ENCODE measurements around the gene LRRK1. TPM values are rescaled to one million over a fixed set of nuclear protein-coding genes. Genes with fewer than 3 reads are reported as not detected.

Gene LRRK1
- total and polyA plus RNA-seq, 2 of the 13 experiments (the other 11 are each of a cell fraction or from before 2014, with no cell fraction given) = 0.13 to 1.2 TPM

GRCh38 chr15:101006931-101007691, 88.0 kb downstream of the LRRK1 start (continued):
- TF ChIP-seq ZBTB40 (IDR thresholded peaks at IDR 0.05) (no peak), ZBTB40 (CRISPR knock-in tag; IDR thresholded peaks at IDR 0.05) (0 out of 2 replicates have a peak, but pooled peaks have one; percentile 33), NFYC (CRISPR knock-in tag; IDR thresholded peaks at IDR 0.05) (no peak), RFXAP (CRISPR knock-in tag; IDR thresholded peaks at IDR 0.05; ENCODE audit: borderline replicate concordance) (no peak), SNAI1 (CRISPR knock-in tag; IDR thresholded peaks at IDR 0.05; ENCODE audit: borderline replicate concordance) (no peak), ZNF510 (CRISPR knock-in tag; IDR thresholded peaks at IDR 0.05; ENCODE audit: low read depth) (no peak), ZBTB14 (CRISPR knock-in tag; IDR thresholded peaks at IDR 0.05) (no peak), ZNF224 (CRISPR knock-in tag; IDR thresholded peaks at IDR 0.05) (peak; percentile 34; the same call in 1 of the 2 replicates), ZNF124 (CRISPR knock-in tag; IDR thresholded peaks at IDR 0.05) (0 out of 2 replicates have a peak, but pooled peaks have one; percentile 21), SRF (IDR thresholded peaks at IDR 0.05; ENCODE audit: low read depth, low read length) (no peak), GZF1 (CRISPR knock-in tag; IDR thresholded peaks at IDR 0.05) (no peak), PRDM15 (CRISPR knock-in tag; IDR thresholded peaks at IDR 0.05) (no peak), ZNF350 (CRISPR knock-in tag; IDR thresholded peaks at IDR 0.05; ENCODE audit: borderline replicate concordance, low read depth) (no peak), TBX2 (CRISPR knock-in tag; IDR thresholded peaks at IDR 0.05; ENCODE audit: borderline replicate concordance) (0 out of 2 replicates have a peak, but pooled peaks have one; percentile 18), RFX5 (IDR thresholded peaks at IDR 0.05; ENCODE audit: low read depth, low read length) (no peak), MTF1 (CRISPR knock-in tag; IDR thresholded peaks at IDR 0.05) (no peak)
